ENCODE measurements around the gene MT3.

Gene MT3
- 0 to 0.05 reads per million in 2 donors for total RNA-seq

DNA sequence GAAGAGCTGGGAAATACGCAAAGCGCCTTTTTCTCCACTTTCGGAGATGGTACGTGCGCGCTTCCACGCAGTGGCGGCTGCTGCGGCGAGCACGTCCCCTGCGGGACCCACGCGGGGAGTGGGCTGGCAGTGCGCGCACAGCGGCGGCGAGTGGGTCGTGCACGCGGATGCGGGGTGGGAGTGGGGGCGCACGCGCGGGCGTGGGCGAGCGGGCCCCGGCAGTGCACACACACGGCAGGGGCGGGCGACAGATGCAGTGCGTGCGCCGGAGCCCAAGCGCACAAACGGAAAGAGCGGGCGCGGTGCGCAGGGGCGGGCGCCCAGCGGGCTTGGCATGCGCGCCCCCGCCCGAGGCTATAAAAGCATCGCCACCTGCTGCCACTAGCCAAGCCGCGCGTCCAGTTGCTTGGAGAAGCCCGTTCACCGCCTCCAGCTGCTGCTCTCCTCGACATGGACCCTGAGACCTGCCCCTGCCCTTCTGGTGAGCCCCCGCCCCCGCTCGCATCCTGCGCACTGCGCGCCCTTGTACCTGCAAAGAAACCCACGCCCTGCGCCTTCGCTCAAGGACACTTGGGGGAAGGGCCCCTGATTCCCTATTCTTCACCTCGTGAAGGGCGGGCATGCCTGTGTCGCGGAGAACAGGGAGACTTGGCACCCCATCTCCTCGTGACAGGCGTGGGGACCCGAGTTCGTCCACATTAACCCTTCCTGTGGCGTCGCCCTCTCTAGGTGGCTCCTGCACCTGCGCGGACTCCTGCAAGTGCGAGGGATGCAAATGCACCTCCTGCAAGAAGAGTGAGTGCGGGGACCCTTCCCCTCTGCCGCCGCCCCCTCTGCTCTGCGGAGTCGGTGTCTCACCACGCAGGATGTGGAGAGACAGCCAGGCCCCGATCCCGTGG is at the start of gene MT3:
Gene MT3, plus strand, starts transcription at position 388 of the 899 bp plus-strand sequence. Its CDS starts 63 bp downstream, at position 451.
- DNase-seq = no peak

DNA sequence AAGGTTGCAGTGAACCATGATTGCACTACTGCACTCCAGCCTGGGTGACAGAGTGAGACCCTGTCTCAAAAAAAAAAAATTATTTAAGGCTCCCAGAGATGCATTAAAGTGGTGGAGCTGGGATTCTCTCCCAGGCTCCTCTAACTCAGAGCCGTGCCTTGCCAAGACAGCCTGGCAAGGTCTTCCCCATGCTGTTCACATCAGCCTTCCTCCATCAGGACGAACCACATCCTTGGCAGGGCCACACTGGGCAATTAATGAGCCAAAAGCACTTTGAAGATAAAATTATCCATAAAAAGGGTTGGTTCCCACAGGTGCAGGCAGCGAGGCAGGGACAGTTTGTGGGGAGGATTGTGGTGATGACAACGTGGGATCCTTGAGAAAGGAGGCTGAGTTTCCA is 49.7 kb upstream of the MT3 start:
- no peak for DNase-seq

DNA sequence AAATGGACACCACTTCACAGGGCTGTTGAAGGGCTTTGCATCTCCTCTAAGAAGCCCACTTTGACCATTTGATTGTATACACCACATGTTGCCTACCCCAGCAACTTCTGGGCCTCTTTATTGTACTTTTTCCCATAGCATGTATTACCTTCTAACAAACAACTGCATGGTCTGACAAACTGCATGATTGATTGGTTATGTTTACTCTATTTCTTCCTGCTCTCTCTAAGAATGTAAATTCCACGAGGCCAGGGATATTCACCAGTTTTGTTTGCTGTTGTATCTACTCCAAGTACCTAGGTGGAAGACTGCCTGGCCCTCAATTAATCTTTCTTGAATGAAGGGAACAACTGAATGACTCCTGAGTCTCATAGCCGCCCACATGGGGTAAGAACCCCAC is 47.3 kb upstream of the MT3 start:
- no peak for DNase-seq

DNA sequence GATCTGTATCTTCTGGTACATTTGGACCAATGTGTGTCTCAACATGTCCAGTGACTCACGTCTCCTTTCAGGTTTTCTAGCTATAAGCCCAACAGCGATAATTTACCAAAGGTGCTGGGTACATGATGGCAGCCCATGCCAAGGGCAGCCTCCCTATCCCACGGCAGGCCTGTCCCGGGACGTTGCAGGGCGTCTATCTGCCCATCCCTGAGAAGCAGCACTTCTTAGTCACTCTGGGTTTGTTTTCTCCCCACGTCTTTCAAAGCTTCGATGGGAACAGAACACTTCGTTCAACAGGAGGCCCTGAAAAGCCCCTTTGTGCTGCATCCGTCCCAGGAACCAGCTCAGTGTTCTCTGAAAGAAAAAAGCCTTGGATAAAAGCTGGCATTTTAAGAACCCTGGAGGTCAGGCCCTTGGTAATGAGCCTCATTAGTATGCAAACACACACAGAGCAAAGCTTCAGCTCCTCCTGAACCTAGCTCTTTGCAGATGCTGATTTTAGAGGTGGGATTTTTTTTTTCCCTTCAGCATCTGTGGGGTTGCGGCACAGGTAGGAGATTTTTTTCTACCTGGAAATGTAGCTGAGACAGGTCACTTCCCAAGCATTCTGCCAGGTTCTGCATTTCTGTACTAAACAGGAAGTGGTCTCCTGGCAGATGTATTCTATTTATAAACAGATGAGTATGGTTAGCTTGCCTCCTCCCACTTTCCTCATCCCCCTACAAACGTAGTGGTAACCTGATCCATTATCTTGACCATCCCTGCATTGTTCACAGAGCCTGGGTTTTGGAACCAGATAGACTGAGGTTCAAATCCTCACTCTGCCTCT is 42.0 kb upstream of the MT3 start:
- no peak for DNase-seq

DNA sequence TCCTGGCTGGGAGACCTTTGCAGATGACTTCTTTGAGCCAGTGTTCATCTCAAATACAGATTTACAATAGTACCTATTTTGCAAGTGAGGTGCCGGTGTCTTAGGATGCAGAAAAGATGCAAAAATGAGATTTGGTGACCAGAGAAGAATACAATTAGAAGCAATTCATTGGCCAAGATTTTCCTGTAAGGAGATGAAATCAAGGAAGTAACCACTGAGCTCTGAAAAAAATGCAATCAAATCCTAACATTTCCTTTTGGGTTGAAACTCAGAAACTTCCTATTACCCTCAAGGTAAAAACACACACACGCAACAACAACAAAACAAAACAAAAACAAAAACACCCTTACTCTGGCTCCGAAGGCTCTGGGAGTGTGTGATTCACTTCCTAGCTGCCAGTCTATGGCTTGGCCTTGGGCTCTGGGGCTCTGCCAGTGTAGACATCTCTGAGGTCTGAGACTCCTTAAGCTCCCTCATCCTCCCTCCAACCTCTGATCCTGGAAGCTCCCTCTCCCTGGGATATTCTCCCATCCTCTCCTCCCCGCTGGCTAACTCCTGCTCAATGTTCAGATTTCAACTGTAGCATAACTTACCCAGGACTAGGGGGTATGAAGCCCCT is 41.3 kb upstream of the MT3 start:
- DNase-seq = no peak

DNA sequence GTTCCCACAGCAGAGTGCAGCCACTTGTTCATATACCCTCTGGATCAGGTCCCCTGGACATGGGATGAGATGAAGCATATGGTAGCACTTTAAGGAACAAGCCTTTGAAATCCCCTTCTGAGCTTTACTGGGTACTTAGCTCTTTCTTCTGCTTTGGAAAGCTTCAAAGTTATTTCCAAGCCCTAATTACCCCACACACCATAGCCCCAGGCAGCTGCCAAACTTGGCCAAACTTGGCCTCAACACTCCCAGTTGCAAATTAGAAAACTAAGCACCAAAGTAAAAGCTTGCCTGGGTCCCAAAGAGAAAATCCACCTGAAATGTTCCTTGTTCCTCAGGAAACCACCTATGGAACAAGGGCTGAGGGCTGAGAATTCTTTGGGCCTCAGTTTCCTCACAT is 40.2 kb upstream of the MT3 start:
- DNase-seq = no peak

DNA sequence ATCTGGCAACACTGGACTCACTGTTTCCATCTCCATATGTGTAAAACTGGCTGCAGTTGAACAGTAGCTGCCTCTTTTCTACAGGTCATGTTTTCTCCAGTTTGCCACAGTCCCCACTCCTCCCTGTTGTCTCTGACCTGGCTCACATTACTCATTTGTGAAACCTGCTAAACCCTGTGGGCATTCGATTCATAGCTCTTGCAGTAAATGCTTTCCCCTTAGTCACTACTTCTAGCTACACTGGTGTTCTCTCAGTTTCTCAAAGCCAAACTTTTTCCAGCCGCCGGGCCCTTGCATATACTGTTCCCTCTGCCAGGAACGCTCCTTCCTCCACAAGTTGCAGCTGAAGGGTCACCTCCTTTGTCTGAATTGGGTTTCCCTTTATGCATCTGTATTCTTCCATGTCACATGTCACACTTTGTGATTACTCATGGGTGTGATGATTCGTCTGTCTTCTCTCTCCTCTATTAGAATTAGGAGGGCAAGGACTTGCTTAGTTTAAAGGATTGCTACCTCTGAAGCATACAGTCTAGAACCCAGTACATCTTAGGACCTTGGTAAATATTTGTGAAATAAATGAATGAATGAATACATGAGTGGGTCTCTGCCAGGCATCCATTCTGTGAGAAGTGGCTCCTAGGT is 39.5 kb upstream of the MT3 start:
- no peak for DNase-seq

DNA sequence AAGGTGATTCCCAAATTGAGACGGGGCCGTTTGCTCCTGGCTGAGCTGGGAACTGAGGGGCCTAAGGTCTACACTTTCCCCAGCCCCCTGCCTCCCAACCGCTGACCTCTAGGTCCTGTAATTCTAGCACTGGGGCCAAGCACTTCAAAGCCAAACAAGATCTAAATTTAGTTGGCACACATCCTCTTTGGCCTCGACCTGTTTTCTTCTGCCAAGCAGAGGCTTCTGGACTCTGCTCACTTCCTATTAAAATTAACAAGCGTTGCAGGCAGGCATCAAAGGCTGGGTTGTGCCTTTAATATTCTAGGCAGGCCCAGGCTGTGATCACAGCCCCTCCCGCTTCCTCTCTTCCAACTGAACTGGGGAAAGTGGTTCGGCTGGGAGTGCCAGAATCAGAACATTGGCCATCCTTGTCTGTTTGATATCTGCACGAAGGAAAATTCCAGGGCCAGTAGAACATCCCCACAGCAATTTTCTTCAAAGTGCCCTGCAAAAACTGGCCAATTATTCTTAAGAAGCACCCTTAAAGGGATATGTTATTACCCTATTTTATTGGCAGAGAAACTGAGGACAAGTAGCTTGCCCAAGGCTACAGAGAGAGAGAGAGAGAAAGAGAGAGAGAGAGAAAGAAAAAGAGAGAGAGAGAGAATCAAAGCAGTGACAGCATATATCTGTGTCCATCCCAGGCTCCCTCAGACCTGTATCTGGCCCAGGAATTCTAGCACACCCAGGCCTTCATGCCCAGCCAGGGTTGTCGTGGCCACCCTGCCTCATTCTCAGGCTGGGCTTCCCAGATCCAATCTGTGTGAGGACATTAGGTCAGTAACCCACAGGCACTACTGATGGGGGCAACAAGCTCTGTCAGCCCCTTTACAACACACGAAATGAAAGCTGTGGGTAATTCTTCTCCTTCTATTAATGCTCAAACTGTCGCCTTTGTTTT is 37.3 kb upstream of the MT3 start:
- no peak for DNase-seq

DNA sequence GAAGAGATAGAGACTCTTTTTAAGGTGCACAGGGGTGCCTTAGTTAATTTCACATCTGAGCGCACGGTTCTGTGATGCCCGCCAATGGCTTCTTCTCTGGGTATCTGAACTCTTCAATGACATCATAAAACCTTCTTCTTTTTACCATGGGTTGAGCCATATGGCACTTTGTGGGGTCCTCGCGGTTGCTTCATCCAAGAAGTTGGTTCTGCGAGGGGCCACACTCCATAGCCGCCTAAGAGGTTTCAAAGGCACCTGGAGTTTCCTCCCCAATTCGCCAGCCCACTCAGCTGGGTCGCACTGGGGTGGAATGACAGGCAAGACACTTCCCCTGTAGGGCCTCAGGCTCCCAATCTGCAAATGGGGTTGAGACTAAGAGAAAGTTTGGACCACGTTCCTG is 34.9 kb upstream of the MT3 start:
- DNase-seq = no peak

DNA sequence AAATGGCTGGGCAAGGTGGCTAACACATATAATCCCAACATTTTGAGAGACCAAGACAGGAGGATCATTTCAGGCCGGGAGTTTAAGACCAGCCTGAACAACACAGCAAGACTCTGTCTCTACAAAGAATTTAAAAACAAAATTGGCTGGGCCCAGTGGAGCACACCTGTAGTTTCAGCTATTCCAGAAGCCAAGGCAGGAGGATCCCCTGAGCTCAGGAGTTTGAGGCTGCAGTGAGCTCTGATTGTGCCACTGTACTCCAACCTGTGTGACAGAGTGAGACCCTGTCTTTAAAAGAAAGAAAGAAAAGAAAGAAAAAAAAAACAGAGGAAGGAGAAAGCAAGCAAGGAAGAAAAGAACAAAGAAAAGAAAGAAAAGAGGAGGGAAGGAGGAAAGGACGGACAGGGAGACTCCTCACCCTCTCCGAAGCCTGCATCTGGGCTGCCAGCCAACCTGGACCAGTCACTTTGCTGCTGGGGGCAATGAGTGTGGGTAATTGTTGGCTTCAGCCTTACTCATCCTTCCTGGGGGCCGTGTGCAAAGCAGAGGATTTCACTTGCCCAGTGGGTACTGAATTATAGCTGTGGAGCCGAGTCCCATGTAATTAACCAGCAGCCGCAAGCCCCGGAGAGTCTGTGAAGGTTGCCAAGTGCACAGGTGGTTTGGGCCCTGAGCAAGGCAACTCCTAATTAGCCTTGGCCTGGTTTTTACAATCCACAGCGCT is 31.1 kb upstream of the MT3 start:
- no peak for DNase-seq

DNA sequence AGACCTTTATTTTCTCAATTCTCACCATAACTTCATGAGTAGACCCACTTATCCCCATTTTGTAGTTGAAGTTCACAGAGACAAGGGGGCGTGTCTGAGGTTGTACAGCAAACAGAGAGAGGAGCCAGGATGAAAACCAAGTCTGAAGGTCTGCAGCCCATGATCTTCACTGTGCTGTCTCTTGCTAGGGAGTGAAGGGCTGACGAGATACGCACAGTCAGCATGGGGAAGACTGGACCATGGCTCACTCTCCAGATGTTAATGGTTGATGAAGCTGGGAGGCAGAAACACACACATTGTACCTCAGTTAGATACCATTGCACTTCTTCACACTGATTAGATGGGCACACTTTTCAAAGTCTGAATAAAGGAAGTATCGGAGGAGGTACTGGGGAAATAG is 30.2 kb upstream of the MT3 start:
- DNase-seq = no peak

DNA sequence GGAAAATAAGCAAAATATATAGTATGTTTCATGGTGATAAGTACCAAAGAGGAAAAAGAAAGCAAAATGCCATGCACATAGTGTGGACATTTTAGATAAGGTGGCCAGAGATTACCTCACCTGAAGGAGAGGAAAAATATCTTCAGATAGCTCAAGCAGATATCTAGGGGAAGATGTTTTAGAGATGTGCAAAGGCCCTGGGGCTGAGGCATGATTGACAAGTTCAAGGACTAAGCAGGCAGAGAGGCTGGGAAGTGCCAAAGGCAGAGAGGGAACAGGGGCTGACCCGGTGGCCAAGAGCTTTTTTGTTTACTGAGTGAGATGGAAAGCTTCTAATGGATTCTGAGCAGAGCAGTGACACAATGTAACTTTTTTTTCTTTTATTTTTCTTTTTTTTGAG is 28.9 kb upstream of the MT3 start:
- no peak for DNase-seq

DNA sequence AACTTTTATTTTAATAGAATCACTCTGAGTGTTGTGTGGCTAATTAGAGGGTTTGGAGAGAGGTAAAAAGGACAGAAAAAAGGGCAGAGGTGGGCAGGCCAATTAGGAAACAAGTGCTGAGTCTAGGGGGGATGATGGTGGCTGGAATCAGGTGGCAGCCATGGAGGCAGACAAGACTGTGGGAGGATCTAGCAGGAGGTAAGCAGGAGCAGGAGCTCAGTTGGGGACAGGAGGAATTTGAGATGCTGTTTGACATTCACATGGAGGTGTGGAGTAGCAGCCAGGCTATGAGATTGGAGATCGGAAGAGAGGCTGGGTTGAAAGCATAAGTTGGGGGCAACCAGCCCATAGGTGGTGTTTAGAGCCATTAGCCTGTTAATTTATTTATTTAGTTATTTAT is 28.2 kb upstream of the MT3 start:
- DNase-seq = no peak

DNA sequence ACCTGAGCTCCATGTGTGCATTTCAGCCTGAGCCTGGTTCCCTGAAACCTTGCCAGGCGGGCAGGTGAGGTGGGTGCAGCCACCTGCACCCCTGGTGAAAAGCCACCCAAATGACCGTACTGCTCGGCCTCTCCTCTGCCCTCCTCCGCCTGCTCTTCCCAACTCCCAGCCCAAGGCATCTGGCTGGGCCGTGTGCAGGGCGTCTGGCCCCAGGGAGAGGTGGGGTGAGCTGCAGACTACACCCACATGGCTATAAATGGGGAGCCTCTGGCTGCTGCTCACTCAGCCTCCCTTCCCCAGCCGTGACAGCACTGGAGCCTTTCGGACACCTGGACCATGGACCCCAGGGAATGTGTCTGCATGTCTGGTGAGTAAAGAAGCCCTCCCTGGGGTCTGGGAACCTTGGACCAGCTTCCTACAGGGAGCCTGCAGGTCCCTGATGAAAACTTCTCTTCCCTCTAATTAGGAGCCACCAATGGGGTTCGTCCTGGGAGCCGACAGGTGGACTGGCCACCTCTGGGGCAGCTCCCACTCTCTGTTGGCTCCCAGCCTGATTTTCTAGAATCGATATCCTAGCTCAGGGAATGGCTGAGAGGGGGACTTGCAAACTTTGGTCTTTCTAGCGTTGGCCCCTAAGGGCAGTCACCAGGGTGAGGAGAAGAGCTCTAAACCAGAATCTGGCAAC is 24.4 kb upstream of the MT3 start, which contains the start of gene MT4:
Gene MT4, plus strand, starts transcription at position 281 of the 685 bp plus-strand sequence. Its CDS starts 56 bp downstream, at position 337.
- no peak for DNase-seq

DNA sequence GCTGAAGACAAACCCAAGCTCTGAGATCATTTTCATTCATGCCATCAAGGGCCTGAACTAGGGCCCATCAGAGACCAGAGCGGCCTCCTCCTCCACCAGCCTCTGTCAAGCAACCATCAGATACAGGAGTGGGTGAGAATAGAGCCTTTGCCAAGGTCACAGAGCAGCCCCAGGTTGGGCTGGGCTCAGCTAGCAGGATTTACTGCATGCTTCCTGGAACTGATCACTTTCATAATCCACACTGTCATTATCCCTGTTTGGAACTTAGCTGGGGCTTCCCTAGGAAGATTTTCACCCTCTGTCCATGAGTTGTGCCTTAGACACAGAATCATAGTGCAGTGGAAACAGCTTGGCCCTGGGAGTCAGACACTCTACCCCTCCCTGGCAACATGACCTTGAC is 19.4 kb upstream of the MT3 start:
- DNase-seq = no peak

DNA sequence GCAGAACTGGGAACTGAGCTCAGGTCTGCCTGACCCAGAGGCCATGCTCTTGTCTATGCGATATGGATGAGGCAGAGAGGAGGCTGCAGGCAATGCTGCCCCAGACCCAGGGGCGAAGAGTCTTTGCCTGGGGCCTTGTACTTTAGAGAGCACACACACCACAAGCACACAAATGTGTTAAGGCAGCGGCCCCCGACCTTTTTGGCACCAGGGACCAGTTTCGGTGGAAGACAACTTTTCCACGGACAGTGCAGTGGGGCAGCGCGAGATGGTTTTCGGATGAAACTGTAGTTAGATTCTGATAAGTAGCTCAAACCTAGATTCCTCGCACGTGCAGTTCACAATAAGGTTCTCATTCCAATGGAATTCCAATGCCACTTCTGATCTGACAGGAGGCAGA is 17.8 kb upstream of the MT3 start:
- DNase-seq = no peak

DNA sequence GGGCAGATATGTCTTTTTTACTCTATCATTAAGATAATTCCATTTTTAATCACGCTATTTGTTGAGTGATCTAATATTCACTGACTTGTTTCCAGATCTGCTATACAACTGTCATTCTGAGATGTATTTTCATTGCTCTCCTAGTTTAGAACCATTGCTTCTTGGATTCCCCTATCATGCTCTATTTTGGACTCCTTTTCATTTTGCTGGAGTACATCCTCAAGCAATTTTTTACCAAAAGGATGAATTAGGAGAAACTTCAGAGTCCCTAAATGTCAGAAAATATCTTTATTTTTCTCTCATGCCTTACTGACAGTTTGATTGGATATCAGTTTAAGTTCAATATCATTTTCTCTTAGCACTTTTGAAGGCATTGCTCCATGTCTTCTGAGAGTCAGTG is 14.7 kb upstream of the MT3 start:
- no peak for DNase-seq

DNA sequence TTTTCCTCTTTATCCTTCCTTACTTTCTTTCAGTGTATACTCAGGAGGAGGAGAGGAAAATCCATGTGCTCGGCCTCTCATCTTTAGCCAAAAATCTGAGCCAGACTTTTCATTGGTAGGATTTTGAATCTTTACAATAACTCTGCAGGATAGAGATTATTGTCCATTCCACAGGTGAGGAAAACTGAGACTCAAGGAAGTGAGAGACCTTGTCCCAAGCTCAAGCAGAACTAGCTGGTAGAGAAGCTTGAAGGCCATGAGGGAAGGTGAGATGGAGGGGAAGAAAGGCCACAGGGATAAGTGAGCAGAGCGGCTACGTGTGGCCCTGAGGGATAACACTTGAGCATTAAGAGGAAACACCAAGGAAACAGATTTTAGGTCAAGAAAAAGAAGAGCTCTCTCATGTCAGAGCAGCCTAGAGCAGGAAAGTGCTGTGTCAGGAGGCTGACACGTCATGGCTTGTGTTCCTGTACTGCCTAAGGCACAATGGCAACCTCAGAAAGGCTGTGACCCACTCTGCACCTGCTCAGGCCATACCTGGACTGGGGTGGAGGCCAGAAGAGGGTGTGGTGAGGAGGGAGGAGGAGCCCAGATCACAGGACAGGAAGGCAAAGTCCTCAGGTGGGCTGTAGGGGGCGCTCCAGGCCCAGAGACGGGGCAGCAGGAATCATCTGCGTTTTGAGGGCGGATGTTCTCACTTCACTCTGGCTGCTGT is 12.6 kb upstream of the MT3 start:
- DNase-seq = peak; percentile 52

DNA sequence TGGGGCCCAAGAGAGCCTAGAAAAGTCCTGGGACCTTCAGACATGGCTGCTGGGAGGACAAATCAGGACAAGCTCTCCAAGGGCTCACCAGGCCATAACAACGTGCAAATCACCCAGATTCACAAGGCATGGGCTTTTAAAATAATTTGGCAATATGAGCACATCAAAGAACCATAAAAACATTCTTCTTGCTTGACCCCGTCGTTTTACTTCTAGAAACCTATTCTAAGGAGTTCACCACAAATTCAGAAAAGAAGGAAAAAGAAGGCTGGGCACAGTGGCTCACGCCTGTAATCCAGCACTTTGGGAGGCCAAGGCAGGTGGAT is 12.1 kb upstream of the MT3 start:
- no peak for DNase-seq

Measured in activated gamma-delta T cell (primary cell).